ENCODE data around the gene ZNF189.
A peak's percentile ranks its signal among the peaks of the same experiment; 100 is the strongest.

The ZNF189 gene

GRCh38 chr9:101442736-101443135 is 44.1 kb downstream of the ZNF189 start:
- FAIRE-seq (no peak), DNase-seq (ENCODE audit: insufficient read length) (no peak)
- TF ChIP-seq POLR2AphosphoS5 (IDR thresholded peaks at IDR 0.05; ENCODE audit: low read depth, low read length) (no peak), TAF1 (IDR thresholded peaks at IDR 0.05; ENCODE audit: borderline replicate concordance, low read depth, low read length) (no peak), POLR2A (IDR thresholded peaks at IDR 0.05; ENCODE audit: low read depth, low read length) (no peak)

GRCh38 chr9:101443364-101443771 is 44.7 kb downstream of the ZNF189 start:
- TF ChIP-seq POLR2AphosphoS5 (IDR thresholded peaks at IDR 0.05; ENCODE audit: low read depth, low read length) (no peak), TAF1 (IDR thresholded peaks at IDR 0.05; ENCODE audit: borderline replicate concordance, low read depth, low read length) (no peak), POLR2A (IDR thresholded peaks at IDR 0.05; ENCODE audit: low read depth, low read length) (no peak)
- FAIRE-seq = no peak
- DNase-seq (ENCODE audit: insufficient read length) = no peak

DNA sequence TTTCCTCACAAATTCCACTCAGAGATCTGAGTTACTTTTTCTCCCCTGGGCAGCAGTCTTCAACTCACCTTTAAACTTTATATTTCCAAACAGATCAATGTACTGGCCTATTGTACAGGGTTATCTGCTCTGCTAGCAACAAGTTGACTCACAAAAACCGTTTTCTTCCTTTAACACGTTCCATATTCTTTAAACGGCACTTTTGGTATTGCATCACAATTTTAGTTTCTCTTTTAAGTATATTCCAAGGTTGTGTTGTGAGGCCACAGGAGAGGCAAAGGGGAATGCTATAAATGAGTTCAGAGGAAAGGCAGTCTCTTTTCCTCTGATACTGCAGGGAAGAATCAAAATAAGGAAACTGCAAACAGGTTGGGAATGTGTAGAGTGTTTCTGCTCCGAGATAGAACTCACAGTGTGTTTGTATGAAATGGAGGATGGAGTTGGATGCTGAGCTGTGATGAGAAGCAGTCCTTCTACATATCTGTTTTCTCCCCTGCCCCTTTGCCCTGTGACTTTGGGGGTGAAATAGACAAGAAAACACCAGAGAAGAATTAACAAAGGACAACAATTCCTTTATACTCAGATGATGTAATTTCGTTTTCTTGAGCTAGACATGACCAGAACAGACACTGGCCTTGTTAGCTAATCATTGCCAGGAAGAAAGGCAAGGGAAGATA is 46.8 kb downstream of the ZNF189 start:
- FAIRE-seq = no peak
- DNase-seq (ENCODE audit: insufficient read length) = no peak
- TF ChIP-seq TAF1 (IDR thresholded peaks at IDR 0.05; ENCODE audit: borderline replicate concordance, low read depth, low read length) (no peak), POLR2AphosphoS5 (IDR thresholded peaks at IDR 0.05; ENCODE audit: low read depth, low read length) (no peak), POLR2A (IDR thresholded peaks at IDR 0.05; ENCODE audit: low read depth, low read length) (no peak)

GRCh38 chr9:101446732-101447131 is 48.1 kb downstream of the ZNF189 start:
- DNase-seq (ENCODE audit: insufficient read length) = no peak
- TF ChIP-seq POLR2AphosphoS5 (IDR thresholded peaks at IDR 0.05; ENCODE audit: low read depth, low read length) (no peak), POLR2A (IDR thresholded peaks at IDR 0.05; ENCODE audit: low read depth, low read length) (no peak), TAF1 (IDR thresholded peaks at IDR 0.05; ENCODE audit: borderline replicate concordance, low read depth, low read length) (no peak)
- no peak for FAIRE-seq

GRCh38 chr9:101448680-101449070 is 50.0 kb downstream of the ZNF189 start:
- FAIRE-seq (no peak), DNase-seq (ENCODE audit: insufficient read length) (no peak)
- TF ChIP-seq POLR2A (IDR thresholded peaks at IDR 0.05; ENCODE audit: low read depth, low read length) = no peak
- no peak for TF ChIP-seq POLR2AphosphoS5 (IDR thresholded peaks at IDR 0.05; ENCODE audit: low read depth, low read length)
- no peak for TF ChIP-seq TAF1 (IDR thresholded peaks at IDR 0.05; ENCODE audit: borderline replicate concordance, low read depth, low read length)

- DNase-seq (ENCODE audit: insufficient read length) (peak; percentile 50), FAIRE-seq (no peak)
- no peak for TF ChIP-seq POLR2A (IDR thresholded peaks at IDR 0.05; ENCODE audit: low read depth, low read length)
- no peak for TF ChIP-seq TAF1 (IDR thresholded peaks at IDR 0.05; ENCODE audit: borderline replicate concordance, low read depth, low read length)
- TF ChIP-seq POLR2AphosphoS5 (IDR thresholded peaks at IDR 0.05; ENCODE audit: low read depth, low read length) = no peak
These were observed 50.5 kb downstream of the ZNF189 start for GRCh38 chr9:101449071-101449721.

- FAIRE-seq (no peak), DNase-seq (ENCODE audit: insufficient read length) (no peak)
- TF ChIP-seq TAF1 (IDR thresholded peaks at IDR 0.05; ENCODE audit: borderline replicate concordance, low read depth, low read length) = no peak
- no peak for TF ChIP-seq POLR2AphosphoS5 (IDR thresholded peaks at IDR 0.05; ENCODE audit: low read depth, low read length)
- TF ChIP-seq POLR2A (IDR thresholded peaks at IDR 0.05; ENCODE audit: low read depth, low read length) = no peak
These were observed 52.3 kb downstream of the ZNF189 start for GRCh38 chr9:101450931-101451330.

DNA sequence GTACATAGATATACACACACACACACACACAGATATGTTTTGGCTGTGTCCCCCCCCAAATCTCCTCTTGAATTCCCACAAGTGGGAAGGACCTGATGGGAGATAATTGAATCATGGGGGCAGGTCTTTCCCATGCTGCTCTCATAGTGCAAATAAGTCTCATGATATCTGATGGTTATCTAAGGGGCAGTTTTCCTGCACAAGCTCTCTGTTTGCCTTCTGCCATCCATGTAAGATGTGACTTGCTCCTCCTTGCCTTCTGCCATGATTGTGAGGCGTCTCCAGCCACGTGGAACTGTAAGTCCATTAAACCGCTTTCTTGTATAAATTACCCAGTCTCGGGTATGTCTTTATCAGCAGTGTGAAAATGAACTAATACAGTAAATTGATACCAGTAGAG is 52.8 kb downstream of the ZNF189 start:
- DNase-seq (ENCODE audit: insufficient read length) (no peak), FAIRE-seq (no peak)
- no peak for TF ChIP-seq POLR2AphosphoS5 (IDR thresholded peaks at IDR 0.05; ENCODE audit: low read depth, low read length)
- no peak for TF ChIP-seq TAF1 (IDR thresholded peaks at IDR 0.05; ENCODE audit: borderline replicate concordance, low read depth, low read length)
- TF ChIP-seq POLR2A (IDR thresholded peaks at IDR 0.05; ENCODE audit: low read depth, low read length) = no peak

DNA sequence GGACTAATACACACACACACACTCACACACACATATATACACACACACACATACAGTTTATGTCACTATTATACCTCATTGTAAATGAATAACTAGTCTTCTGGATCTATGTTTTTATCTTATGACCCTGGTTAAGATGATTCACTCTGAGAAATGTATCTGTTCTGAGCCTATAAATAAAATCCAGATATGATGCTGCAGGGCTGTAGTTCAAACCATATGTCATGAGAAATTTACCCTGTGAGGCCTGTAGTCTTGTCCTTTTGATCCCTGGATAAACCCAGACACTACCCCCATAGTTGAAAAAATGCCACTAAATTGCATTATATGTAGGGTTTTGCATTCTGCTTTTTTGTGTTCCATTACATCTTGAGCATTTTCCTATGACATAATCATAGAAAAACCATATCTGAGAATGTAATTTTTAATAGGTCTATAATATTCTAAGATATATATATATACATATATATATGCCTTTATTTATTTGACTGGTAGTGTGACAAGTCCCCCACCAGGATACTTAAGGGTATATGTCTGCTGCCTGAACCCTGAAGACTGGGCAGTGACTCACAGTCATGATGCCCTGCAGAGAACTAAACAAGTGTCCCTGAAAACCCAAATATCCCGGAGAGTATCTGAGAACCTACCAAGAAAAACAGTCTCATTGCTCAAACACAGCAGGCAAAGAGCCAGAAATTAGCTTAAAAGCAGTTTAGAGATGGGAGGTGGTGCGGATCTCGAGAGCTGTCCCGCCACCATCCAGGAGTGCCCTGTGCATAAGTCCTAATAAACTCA is 55.3 kb downstream of the ZNF189 start:
- TF ChIP-seq POLR2A (IDR thresholded peaks at IDR 0.05; ENCODE audit: low read depth, low read length) (no peak), POLR2AphosphoS5 (IDR thresholded peaks at IDR 0.05; ENCODE audit: low read depth, low read length) (no peak)
- no peak for DNase-seq (ENCODE audit: insufficient read length)
- no peak for FAIRE-seq

GRCh38 chr9:101455656-101456240 is 57.1 kb downstream of the ZNF189 start:
- no peak for FAIRE-seq
- TF ChIP-seq POLR2A (IDR thresholded peaks at IDR 0.05; ENCODE audit: low read depth, low read length) (no peak), POLR2AphosphoS5 (IDR thresholded peaks at IDR 0.05; ENCODE audit: low read depth, low read length) (no peak), TAF1 (IDR thresholded peaks at IDR 0.05; ENCODE audit: borderline replicate concordance, low read depth, low read length) (no peak)

DNA sequence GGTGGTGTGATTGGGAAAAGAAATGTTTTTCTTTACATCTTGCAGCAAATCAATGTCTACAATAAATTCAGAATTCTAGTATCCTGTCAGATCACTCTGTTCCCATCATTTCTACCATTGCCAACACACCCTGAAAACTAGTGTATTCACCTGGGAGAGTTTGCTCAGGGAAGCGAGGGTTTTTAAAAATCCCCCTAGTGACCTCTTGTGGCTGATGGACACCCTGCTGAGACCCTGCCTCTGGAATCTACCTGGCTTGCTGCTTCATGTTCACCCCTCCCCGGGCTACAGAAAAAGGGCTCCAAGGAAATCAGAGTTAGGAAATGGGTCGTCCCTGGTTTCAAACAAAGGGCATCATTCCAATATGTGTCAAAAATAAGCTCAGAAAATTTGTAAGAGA is 58.4 kb downstream of the ZNF189 start:
- no peak for DNase-seq (ENCODE audit: insufficient read length)
- no peak for FAIRE-seq
- TF ChIP-seq TAF1 (IDR thresholded peaks at IDR 0.05; ENCODE audit: borderline replicate concordance, low read depth, low read length) = no peak
- no peak for TF ChIP-seq POLR2A (IDR thresholded peaks at IDR 0.05; ENCODE audit: low read depth, low read length)
- TF ChIP-seq POLR2AphosphoS5 (IDR thresholded peaks at IDR 0.05; ENCODE audit: low read depth, low read length) = no peak

More at GRCh38 chr9:101455656-101456240, 57.1 kb downstream of the ZNF189 start:
- no peak for DNase-seq (ENCODE audit: insufficient read length)

All from GM12892 (cell line).